ENCODE results near the gene RALGAPA2.

DNA sequence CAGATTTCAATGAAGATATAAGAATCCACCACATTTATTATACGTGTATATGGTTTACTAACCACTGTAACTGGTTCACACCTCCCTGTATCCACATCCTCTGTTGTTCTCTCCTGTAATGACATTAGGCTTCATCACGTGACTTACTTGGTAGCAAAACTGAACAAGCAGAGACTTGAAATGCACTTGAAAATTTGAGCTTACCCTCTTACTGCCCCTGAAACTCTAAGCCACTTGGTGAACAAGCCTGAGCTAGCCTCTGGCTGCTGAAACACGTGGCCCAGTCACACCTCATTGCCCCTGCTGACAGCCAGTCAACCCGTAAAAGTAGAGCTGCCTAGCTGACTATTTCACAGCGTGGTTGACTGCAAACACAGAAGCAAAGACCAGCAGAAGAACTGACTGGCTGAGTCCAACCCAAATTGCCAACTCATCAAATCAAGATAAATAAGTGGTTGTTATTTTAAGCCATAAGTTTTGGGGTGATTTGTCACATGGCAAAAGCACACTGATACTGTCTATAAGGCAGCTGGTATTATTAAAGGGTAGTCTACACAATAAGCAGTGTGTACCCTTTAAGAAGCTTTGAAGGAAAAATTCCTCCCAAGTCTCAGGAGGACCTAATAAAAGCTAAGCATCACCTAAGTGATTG, 109.0 kb downstream of the RALGAPA2 start:
- TF ChIP-seq EZH2phosphoT487 (IDR thresholded peaks at IDR 0.05; ENCODE audit: insufficient read depth, low read depth) (no peak), EZH2 (IDR thresholded peaks at IDR 0.05; ENCODE audit: insufficient read depth, poor library complexity, severe bottlenecking) (no peak)

All from GM23248 (cell line).